ENCODE data around the gene PLEKHA3. TPM values are rescaled to one million over a fixed set of nuclear protein-coding genes. Genes with fewer than 3 reads are reported as not detected.

Gene PLEKHA3
- total and polyA plus RNA-seq, 9 of the 15 experiments (the other 6 are each of a cell fraction or from before 2014, with no cell fraction given) = 2.3 to 23.4 (median 10.5) TPM

GRCh38 chr2:178480227-178481181 lies at the start of gene PLEKHA3 (continued):
- TF ChIP-seq POLR3A (IDR thresholded peaks at IDR 0.05; ENCODE audit: borderline replicate concordance, extremely low read depth, insufficient read depth, insufficient read length) (no peak), CHD1 (IDR thresholded peaks at IDR 0.05; ENCODE audit: low read length) (peak; percentile 82), GTF2E2 (tag; IDR thresholded peaks at IDR 0.05) (peak; percentile 62; the same call in 1 of the 2 replicates), EP400 (IDR thresholded peaks at IDR 0.05) (peak; percentile 48), MYC (IDR thresholded peaks at IDR 0.05; ENCODE audit: low read depth, low read length) (peak; percentile 53), MYC (CRISPR knock-in tag; IDR thresholded peaks at IDR 0.05; ENCODE audit: borderline replicate concordance, low read depth) (no peak), ZNF75A (CRISPR knock-in tag; IDR thresholded peaks at IDR 0.05) (no peak), SMAD4 (CRISPR knock-in tag; conservative IDR thresholded peaks at IDR 0.05) (peak; percentile 90), FOXJ3 (CRISPR knock-in tag; IDR thresholded peaks at IDR 0.05) (no peak), FOXA3 (CRISPR knock-in tag; conservative IDR thresholded peaks at IDR 0.05 in 1 of 2, IDR thresholded peaks at IDR 0.05 in 1 of 2) (0 out of 4 replicates have a peak, but pooled peaks of 1 of the 2 experiments have one; percentile 48), KDM5B (IDR thresholded peaks at IDR 0.05; ENCODE audit: insufficient replicate concordance, low read depth, low read length) (peak; percentile 80), RB1 (IDR thresholded peaks at IDR 0.05; ENCODE audit: low read depth) (peak; percentile 80), BRCA1 (IDR thresholded peaks at IDR 0.05) (no peak), BRCA1 (CRISPR knock-in tag; IDR thresholded peaks at IDR 0.05) (no peak), ELF1 (tag; IDR thresholded peaks at IDR 0.05) (peak; percentile 89), MLX (CRISPR knock-in tag; conservative IDR thresholded peaks at IDR 0.05) (no peak), ZNF282 (CRISPR knock-in tag; IDR thresholded peaks at IDR 0.05) (no peak), SMARCA5 (IDR thresholded peaks at IDR 0.05) (no peak), ZNF212 (CRISPR knock-in tag; IDR thresholded peaks at IDR 0.05) (no peak), XRCC3 (IDR thresholded peaks at IDR 0.05) (no peak), DNMT1 (IDR thresholded peaks at IDR 0.05) (no peak), RCOR1 (IDR thresholded peaks at IDR 0.05; ENCODE audit: borderline replicate concordance in 1 of 2, low read depth in 2 of 2, low read length in 2 of 2) (peak in 1 of 2 experiments; percentile 77; a peak in 1 of 4 replicates), GABPB1 (CRISPR knock-in tag; IDR thresholded peaks at IDR 0.05) (peak; percentile 13; the same call in 1 of the 2 replicates), FOXM1 (IDR thresholded peaks at IDR 0.05; ENCODE audit: low read depth) (no peak), FOXM1 (CRISPR knock-in tag; IDR thresholded peaks at IDR 0.05; ENCODE audit: low read depth) (no peak), ELF4 (CRISPR knock-in tag; IDR thresholded peaks at IDR 0.05) (peak; percentile 59; the same call in 1 of the 2 replicates), ZNF589 (CRISPR knock-in tag; IDR thresholded peaks at IDR 0.05; ENCODE audit: low read depth) (no peak), NFATC3 (IDR thresholded peaks at IDR 0.05) (no peak)
- TF ChIP-seq, protein P1, sequence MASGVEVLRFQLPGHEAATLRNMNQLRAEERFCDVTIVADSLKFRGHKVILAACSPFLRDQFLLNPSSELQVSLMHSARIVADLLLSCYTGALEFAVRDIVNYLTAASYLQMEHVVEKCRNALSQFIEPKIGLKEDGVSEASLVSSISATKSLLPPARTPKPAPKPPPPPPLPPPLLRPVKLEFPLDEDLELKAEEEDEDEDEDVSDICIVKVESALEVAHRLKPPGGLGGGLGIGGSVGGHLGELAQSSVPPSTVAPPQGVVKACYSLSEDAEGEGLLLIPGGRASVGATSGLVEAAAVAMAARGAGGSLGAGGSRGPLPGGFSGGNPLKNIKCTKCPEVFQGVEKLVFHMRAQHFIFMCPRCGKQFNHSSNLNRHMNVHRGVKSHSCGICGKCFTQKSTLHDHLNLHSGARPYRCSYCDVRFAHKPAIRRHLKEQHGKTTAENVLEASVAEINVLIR (CRISPR knock-in tag; IDR thresholded peaks at IDR 0.05) = peak; percentile 58
